HS-27A (cell line): ENCODE measurements around the gene GRM4.

Experiments used
- DNase-seq: peaks from one replicate; pipeline ENCODE4 v3.0.0-alpha.2; 2012; ENCODE audit warnings: low read depth, missing footprints

Gene GRM4

GRCh38 chr6:33993653-33994471 is 152.0 kb downstream of the GRM4 start:
- DNase-seq = no peak

GRCh38 chr6:33993091-33993490 is 152.8 kb downstream of the GRM4 start:
- no peak for DNase-seq

GRCh38 chr6:33992191-33992590 is 153.7 kb downstream of the GRM4 start:
- DNase-seq = no peak

- no peak for DNase-seq
Observed at GRCh38 chr6:33991610-33992009, 154.3 kb downstream of the GRM4 start.

GRCh38 chr6:33990061-33990541 is 155.8 kb downstream of the GRM4 start:
- no peak for DNase-seq

- no peak for DNase-seq
Observed at GRCh38 chr6:33989016-33989854, 156.7 kb downstream of the GRM4 start.

GRCh38 chr6:33988121-33989015 is 157.5 kb downstream of the GRM4 start:
- DNase-seq = no peak

- no peak for DNase-seq
Observed at GRCh38 chr6:33987531-33988021, 158.3 kb downstream of the GRM4 start.

- DNase-seq = no peak
Observed at GRCh38 chr6:33985947-33986346, 159.9 kb downstream of the GRM4 start.

- DNase-seq = no peak
Observed at GRCh38 chr6:33985313-33985751, 160.6 kb downstream of the GRM4 start.

- no peak for DNase-seq
Observed at GRCh38 chr6:33984466-33985312, 161.2 kb downstream of the GRM4 start.

GRCh38 chr6:33983721-33984465 is 162.0 kb downstream of the GRM4 start:
- DNase-seq = no peak

GRCh38 chr6:33983109-33983716 is 162.7 kb downstream of the GRM4 start:
- no peak for DNase-seq

- no peak for DNase-seq
Observed at GRCh38 chr6:33981861-33982260, 164.0 kb downstream of the GRM4 start.

GRCh38 chr6:33981421-33981820 is 164.5 kb downstream of the GRM4 start:
- DNase-seq = no peak

GRCh38 chr6:33980176-33981175 is 165.4 kb downstream of the GRM4 start:
- DNase-seq = no peak

- DNase-seq = no peak
Observed at GRCh38 chr6:33979750-33980149, 166.1 kb downstream of the GRM4 start.

GRCh38 chr6:33978412-33979150 is 167.3 kb downstream of the GRM4 start:
- DNase-seq = no peak
